RWPE1 (cell line): Measurements from ENCODE around the gene DUSP15.
"Not testable (repeated sequence)": the region's sequence is repeated elsewhere in the genome, so short reads cannot be mapped to it uniquely, and the experiment has no call there.

Experiments used
- CTCF ChIA-PET: fragments of 350-600 bp; sonication (Branson Sonifier 250); formaldehyde crosslinking; extraction: SDS; loops from one replicate; lab custom pipeline; 2021; lab: Yijun Ruan, JAX
- POLR2A ChIA-PET: fragments of 400-600 bp; formaldehyde crosslinking; extraction: SDS; loops from one replicate; lab custom pipeline; 2020; ENCODE audit warnings: antibody characterized with exemption; ENCODE audit not compliant: low non-redundant PET; lab: Yijun Ruan, JAX
- DNase-seq: peaks from one replicate; pipeline ENCODE4 v3.0.0; 2012; ENCODE audit warnings: low spot score
- H3K27ac ChIP-seq: fragments of 450-650 bp; 2 replicates; pipeline ENCODE4 v1.5.1; 2017
- TF ChIP-seq, protein P1 (sequence below): fragments of 450-650 bp; conservative IDR thresholded peaks from 2 replicates; pipeline ENCODE4 v1.5.1; 2017; ENCODE audit warnings: low read depth, mild to moderate bottlenecking

The DUSP15 gene

DNA sequence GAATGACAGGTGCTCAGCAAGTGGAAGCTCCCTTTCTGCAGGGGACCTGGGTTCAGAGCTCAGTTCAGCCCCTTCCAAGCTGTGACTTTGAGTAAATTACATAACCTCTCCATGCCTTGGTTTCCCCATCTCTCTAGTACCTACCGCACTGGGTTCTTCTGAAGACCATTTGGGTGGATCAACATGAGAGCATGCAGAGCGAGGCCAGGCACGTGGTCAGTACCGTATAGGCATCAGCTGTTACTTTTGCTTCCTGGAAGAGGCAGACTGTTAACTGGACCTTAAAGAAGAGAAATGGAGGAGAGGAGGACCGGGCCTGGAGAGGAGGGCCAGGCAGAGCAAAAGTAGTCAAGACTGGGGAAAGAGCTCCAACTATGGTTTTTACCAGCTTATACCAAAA, 52.9 kb downstream of the DUSP15 start:
- TF ChIP-seq, protein P1, sequence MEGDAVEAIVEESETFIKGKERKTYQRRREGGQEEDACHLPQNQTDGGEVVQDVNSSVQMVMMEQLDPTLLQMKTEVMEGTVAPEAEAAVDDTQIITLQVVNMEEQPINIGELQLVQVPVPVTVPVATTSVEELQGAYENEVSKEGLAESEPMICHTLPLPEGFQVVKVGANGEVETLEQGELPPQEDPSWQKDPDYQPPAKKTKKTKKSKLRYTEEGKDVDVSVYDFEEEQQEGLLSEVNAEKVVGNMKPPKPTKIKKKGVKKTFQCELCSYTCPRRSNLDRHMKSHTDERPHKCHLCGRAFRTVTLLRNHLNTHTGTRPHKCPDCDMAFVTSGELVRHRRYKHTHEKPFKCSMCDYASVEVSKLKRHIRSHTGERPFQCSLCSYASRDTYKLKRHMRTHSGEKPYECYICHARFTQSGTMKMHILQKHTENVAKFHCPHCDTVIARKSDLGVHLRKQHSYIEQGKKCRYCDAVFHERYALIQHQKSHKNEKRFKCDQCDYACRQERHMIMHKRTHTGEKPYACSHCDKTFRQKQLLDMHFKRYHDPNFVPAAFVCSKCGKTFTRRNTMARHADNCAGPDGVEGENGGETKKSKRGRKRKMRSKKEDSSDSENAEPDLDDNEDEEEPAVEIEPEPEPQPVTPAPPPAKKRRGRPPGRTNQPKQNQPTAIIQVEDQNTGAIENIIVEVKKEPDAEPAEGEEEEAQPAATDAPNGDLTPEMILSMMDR = no peak
- no peak overlapping the region for H3K27ac ChIP-seq
- no peak for DNase-seq
- POLR2A ChIA-PET = no interaction called here
- CTCF ChIA-PET = interaction anchor here (0.6 to 2.5 kb wide), 10 partner anchors 9 to 215 kb away, joined by 3 to 6 read pairs (median 3); no protein-coding TSS in a partner anchor

DNA sequence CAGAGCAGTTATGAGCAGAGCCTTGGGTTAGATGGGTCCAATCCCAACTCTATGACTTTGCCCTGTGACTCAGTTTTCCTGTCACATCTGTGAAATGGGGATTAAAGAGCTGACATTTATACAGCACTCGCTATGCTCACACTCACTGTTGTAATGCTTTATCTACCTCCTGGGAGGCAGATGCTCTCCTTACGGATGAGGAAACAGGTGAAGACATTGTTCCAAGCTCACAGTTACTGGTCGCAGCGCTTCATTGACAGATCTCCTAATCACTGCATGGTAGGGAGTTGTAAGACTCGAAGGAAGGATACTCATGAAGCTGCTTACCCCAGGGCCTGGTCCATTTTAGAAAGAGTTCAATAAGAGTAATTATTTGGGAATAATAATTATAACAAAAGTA, 54.1 kb downstream of the DUSP15 start:
- POLR2A ChIA-PET = no interaction called here
- DNase-seq = no peak
- peak overlapping the region; percentile 58 for H3K27ac ChIP-seq
- CTCF ChIA-PET = interaction anchor here (0.6 to 2.5 kb wide), 2 partner anchors 30 to 190 kb away, joined by 3 to 6 read pairs; no protein-coding TSS in a partner anchor
- TF ChIP-seq, protein P1 = no peak

DNA sequence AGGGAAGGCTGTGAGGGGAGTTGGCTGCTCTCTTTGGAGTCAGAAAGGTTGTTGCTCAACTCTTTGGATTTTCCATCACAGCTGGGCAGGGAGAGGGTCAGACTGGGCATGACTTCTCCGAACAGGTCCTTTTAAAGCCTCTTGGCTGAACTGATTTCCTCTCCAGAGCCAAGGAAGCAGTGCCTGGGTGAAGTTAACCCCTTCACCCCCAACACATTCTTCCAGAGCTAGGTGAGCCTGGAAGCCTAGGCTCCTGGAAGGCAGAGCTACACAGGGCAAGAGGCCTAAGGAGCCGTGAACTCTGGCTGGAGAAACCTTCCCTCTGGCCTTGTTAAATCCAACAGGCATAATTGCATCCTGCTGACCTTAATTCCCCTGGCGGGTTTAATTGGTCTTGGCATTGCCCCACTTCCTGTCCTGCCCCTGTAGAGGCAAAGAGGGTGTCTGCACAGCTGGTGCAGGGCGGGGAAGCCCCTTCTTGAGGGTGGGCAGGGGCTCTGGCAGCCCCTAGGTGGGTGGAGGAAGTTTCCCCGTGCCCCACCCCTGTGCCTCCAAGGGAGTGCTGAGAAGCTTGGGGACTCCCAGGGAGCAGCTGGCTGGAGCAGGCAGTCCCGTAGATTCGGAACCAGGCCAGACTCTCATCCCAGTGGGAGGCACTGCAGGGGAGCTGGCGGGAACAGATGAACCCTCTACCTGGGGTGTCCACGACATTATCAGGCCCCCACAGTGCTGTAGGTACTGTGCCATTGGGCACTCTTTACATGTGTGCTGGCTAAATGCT, 54.7 kb downstream of the DUSP15 start:
- DNase-seq = no peak
- POLR2A ChIA-PET = no interaction called here
- H3K27ac ChIP-seq = peak overlapping the region; percentile 58
- TF ChIP-seq, protein P1 = no peak
- CTCF ChIA-PET = interaction anchor here (2.3 to 2.5 kb wide), 2 partner anchors 8 to 31 kb away, joined by 6 to 10 read pairs; no protein-coding TSS in a partner anchor

DNA sequence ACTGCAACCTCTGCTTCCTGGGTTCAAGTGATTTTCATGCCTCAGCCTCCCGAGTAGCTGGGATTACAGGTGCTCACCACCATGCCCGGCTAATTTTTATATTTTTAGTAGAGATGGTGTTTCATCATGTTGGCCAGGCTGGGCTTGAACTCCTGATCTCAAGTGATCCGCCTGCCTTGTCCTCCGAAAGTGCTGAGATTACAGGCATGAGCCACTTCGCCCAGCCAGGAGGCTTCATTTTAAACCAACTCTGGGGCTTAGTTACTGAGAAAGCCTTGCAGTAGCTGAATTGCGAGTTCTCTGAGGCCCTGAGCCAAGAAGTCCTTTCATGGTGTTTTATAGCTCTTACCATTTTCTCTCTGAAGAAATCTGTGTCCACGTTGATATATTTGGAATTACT, 56.2 kb downstream of the DUSP15 start:
- CTCF ChIA-PET = interaction anchor here (0.6 to 2.3 kb wide), 8 partner anchors 8 to 786 kb away, joined by 3 to 10 read pairs (median 5); partner anchors contain the start of gene PDRG1
- H3K27ac ChIP-seq, DNase-seq, POLR2A ChIA-PET: not testable (repeated sequence)

DNA sequence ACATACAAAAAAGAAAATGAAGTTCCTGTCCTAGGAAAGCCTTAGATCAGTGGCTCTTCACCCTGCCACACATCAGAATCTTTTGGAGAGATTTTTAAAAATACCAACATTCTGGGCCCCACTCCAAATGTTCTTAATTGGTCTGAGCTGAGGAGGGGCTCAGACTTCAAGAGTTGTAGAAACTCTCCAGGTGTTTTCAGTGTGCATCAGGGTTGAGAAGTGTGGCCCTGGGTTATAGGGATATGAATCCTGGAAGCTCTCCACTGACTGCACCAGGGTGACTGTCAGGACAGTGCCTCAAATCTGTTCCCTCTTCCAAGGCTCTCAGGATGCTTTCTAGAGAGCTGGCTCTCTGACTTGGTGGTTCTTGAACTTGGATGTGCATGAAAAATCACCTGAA, 56.7 kb downstream of the DUSP15 start:
- TF ChIP-seq, protein P1 = no peak
- no peak for DNase-seq
- no peak overlapping the region for H3K27ac ChIP-seq
- CTCF ChIA-PET = interaction anchor here (0.8 to 2.3 kb wide), 6 partner anchors 8 to 787 kb away, joined by 3 to 10 read pairs (median 6); partner anchors contain the start of gene PDRG1
- POLR2A ChIA-PET = no interaction called here

DNA sequence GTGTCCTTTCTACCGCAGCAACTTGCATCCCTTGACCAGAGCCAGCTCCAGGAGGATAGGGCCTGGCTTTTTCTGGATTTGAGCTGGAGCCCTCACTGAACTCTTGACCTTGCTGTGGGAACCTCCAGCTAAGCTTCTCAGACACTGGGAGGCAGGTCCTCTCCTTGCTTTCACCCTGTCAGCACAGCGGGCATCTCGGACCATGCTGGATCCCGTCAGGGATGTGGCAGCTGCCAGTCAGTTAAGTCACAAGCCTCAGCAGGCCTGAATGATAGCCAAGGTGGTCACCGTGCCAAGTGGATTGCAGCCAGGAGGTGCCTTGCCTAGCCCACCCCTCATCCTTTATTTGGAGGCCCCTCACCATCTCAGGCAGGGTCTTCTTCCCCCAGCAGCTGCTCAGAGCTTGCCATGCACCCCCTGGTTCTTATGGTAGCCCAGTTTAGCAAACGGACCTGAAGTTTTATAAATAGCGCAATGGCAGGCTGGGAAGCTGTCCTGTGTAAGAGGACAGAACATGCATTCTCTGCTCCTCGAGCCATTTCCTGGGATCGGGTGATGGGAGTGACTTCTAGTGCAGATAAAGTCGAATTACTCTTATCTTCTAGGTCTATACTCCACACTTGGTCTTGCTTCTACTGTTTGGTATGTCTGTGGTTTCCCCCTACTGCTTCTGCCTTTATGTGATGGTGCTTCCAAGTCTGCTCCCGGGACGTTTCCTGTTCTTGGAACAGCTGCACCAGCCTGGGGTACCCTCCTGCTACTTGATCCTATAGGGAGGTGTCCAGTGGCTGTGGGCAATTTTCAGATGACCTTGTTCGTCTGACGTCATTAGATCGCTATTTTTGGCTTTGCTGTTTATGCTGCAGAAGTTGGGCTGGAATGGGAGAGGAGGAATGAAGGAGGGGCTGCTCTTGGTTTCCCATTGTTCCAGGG, 58.3 kb downstream of the DUSP15 start:
- TF ChIP-seq, protein P1 = no peak
- CTCF ChIA-PET = interaction anchor here (0.7 to 0.9 kb wide), 2 partner anchors 11 to 279 kb away, joined by 3 to 8 read pairs; no protein-coding TSS in a partner anchor
- POLR2A ChIA-PET = no interaction called here
- H3K27ac ChIP-seq = no peak overlapping the region
- DNase-seq = no peak
